ENCODE data around the gene PFKP. TPM values are rescaled to one million over a fixed set of nuclear protein-coding genes. Genes with fewer than 3 reads are reported as not detected.

The PFKP gene
- total RNA-seq: 188 and 196 TPM in 2 replicates

DNA sequence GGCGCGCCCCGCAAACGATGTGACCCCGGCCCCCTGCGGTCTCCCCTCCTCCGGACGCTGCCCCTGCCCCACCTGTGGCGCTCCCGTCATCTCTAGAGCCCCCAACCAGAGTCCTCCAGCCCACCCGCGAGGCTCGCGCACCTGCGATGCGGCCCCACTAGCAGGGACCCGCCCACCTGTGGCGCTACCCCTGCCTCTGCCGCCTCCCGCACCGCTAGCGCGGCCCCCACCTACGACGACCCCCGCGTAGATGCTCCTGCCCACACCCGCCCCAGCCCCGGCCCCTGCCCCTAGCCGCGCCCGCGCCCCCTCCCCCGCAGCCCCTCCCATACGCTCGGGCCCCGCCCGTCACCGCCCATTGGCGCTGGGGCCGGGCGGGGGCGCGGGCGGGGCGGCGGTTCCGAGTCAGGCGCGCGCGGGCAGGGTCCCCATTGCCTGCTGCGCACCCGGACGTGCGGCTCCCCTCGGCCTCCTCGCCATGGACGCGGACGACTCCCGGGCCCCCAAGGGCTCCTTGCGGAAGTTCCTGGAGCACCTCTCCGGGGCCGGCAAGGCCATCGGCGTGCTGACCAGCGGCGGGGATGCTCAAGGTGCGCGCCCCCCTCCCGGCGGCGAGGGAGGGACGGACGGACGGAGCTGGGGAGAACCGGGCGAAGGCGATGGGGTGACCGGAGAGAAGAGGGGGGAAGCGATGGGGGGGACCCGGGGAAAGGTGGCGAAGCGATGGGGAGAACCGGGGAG, at the start of gene PFKP:
TSS of gene PFKP (plus strand) at position 431 of the 741 bp plus-strand sequence. CDS start at position 479, 48 bp downstream.
- DNase-seq (ENCODE audit: low read depth) (no peak), FAIRE-seq (no peak)
- Histone ChIP-seq H3K27me3 (ENCODE audit: control insufficient read depth, insufficient read depth, low read length) (no peaks in the 10 kb centered on the region), H3K4me3 (ENCODE audit: low read depth, low read length) (peak within 1 kb of the TSS; percentile 84), H3K36me3 (ENCODE audit: control insufficient read depth, insufficient read depth, low read length) (peaks cover 4% of the 10 kb centered on the region)
- TF ChIP-seq, protein P1, sequence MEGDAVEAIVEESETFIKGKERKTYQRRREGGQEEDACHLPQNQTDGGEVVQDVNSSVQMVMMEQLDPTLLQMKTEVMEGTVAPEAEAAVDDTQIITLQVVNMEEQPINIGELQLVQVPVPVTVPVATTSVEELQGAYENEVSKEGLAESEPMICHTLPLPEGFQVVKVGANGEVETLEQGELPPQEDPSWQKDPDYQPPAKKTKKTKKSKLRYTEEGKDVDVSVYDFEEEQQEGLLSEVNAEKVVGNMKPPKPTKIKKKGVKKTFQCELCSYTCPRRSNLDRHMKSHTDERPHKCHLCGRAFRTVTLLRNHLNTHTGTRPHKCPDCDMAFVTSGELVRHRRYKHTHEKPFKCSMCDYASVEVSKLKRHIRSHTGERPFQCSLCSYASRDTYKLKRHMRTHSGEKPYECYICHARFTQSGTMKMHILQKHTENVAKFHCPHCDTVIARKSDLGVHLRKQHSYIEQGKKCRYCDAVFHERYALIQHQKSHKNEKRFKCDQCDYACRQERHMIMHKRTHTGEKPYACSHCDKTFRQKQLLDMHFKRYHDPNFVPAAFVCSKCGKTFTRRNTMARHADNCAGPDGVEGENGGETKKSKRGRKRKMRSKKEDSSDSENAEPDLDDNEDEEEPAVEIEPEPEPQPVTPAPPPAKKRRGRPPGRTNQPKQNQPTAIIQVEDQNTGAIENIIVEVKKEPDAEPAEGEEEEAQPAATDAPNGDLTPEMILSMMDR (IDR thresholded peaks at IDR 0.05; ENCODE audit: insufficient read depth, low read length, severe bottlenecking): no peak

DNA sequence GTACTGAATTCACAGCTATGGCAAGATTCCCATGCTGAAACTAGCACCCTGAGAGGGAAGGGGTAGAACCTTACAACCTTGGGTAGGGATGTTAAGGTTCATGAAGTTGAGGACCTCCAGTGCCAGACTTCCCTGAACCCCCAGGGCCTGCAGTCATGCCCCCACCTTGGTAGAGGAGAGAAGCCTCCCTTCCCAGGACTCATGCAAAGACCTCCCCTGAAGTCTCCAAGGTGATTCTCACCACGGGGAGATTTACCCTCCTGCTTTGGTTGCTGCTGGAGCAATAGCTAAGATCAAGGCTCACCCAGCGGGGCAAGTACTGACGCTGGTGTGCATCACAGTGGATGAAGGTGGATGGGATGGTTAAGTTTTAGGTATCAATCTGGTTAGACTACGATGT, 49.1 kb upstream of the PFKP start:
- no peaks in the 10 kb centered on the region for H3K36me3 ChIP-seq (ENCODE audit: control insufficient read depth, insufficient read depth, low read length)
- FAIRE-seq (peak; percentile 7), DNase-seq (ENCODE audit: low read depth) (no peak)
- no peaks in the 10 kb centered on the region for H3K27me3 ChIP-seq (ENCODE audit: control insufficient read depth, insufficient read depth, low read length)
- TF ChIP-seq, protein P1 (IDR thresholded peaks at IDR 0.05; ENCODE audit: insufficient read depth, low read length, severe bottlenecking): no peak
- H3K4me3 ChIP-seq (ENCODE audit: low read depth, low read length): no peak overlapping the region

DNA sequence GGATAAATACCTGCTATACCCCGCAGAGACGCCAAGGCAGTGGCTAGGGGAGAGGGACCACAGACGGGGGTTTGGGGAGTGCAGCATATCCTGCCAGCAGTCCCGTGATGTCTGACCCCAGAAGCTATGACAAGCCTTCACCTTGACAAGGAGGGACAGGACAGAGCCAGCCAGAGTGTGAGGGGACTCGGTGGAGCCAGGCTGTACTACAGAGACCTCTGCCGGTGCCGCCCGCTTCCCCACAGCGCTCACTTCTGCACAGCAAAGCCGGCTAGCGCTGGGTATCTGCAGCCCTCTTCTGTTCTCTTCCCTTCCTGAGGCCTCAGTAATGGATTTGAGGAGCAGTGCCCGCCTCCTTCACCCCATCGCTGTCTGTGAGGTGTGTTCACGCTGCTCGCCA, 47.0 kb upstream of the PFKP start:
- TF ChIP-seq, protein P1 (IDR thresholded peaks at IDR 0.05; ENCODE audit: insufficient read depth, low read length, severe bottlenecking): no peak
- DNase-seq (ENCODE audit: low read depth): no peak
- Histone ChIP-seq H3K36me3 (ENCODE audit: control insufficient read depth, insufficient read depth, low read length) (no peaks in the 10 kb centered on the region), H3K4me3 (ENCODE audit: low read depth, low read length) (no peak overlapping the region), H3K27me3 (ENCODE audit: control insufficient read depth, insufficient read depth, low read length) (no peaks in the 10 kb centered on the region)
- no peak for FAIRE-seq

DNA sequence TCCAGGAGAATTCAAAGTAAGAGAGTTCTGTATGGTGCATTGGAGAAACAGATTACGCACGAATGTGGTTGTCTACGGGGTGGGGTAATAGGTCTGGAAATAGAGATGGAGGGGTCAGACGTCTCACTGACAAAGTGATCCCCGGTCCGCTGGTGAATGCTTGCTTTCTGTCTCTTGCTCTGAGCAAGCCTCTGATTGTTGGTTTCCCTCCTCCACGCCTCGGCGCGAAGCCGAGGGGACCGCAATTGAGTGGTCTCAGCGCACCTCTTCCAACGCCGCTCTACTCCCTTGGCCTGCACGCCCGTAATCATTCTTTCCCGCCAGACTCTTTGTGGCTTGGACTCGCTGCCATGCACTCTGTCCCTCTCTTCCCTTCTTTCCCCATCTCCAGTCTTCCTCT, 46.5 kb upstream of the PFKP start:
- H3K36me3 ChIP-seq (ENCODE audit: control insufficient read depth, insufficient read depth, low read length): no peaks in the 10 kb centered on the region
- no peak overlapping the region for H3K4me3 ChIP-seq (ENCODE audit: low read depth, low read length)
- FAIRE-seq (no peak), DNase-seq (ENCODE audit: low read depth) (no peak)
- H3K27me3 ChIP-seq (ENCODE audit: control insufficient read depth, insufficient read depth, low read length): no peaks in the 10 kb centered on the region
- TF ChIP-seq, protein P1 (IDR thresholded peaks at IDR 0.05; ENCODE audit: insufficient read depth, low read length, severe bottlenecking): no peak

DNA sequence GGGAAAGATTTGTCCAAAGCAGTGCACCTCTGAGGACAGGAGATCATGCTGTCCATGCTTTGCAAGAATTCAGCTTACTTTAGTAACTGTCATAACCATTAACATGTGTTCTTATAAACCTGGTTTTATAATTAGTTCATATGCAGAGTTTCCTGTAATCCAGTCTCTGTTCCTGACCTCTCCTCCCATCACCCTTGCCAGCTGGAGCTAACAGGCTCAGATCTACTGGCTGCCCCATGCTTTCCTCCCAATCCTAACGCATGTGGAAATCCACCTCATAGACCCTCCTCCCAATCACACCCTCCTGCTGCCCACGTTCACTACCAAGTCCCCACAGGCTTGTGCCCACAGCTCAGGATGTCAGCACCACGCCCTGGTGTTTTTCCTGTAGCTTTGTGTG, 45.3 kb upstream of the PFKP start:
- H3K36me3 ChIP-seq (ENCODE audit: control insufficient read depth, insufficient read depth, low read length): no peaks in the 10 kb centered on the region
- FAIRE-seq (no peak), DNase-seq (ENCODE audit: low read depth) (no peak)
- no peak overlapping the region for H3K4me3 ChIP-seq (ENCODE audit: low read depth, low read length)
- H3K27me3 ChIP-seq (ENCODE audit: control insufficient read depth, insufficient read depth, low read length): no peaks in the 10 kb centered on the region
- TF ChIP-seq, protein P1 (IDR thresholded peaks at IDR 0.05; ENCODE audit: insufficient read depth, low read length, severe bottlenecking): no peak

DNA sequence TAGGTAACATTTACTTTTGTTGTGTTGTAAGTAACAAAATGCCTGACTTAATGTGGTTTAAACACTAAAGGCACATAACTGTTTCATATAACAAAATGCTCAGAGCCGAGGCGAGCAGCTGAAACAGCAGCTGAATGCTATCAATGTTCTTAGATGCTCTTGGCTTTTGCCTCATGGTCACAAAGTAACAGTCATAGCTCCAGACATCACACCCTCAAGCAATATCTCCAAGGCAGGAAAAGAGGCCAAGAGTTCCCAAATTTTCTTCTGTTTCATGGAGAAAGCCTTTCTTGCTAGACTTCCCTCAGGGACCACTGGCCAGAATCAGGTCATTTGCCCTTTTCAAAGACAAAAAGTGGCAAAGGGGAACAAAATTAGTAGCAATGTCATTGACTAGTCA, 43.5 kb upstream of the PFKP start:
- no peaks in the 10 kb centered on the region for H3K27me3 ChIP-seq (ENCODE audit: control insufficient read depth, insufficient read depth, low read length)
- FAIRE-seq: no peak

More for the DNA sequence above, 43.5 kb upstream of the PFKP start:
- Histone ChIP-seq H3K36me3 (ENCODE audit: control insufficient read depth, insufficient read depth, low read length) (no peaks in the 10 kb centered on the region), H3K4me3 (ENCODE audit: low read depth, low read length) (no peak overlapping the region)
- DNase-seq (ENCODE audit: low read depth): no peak
- TF ChIP-seq, protein P1 (IDR thresholded peaks at IDR 0.05; ENCODE audit: insufficient read depth, low read length, severe bottlenecking): no peak
